IPS DF 6.9 (cell line): ENCODE results near the gene ACOD1.

Experiments used
- DNase-seq: peaks from one replicate; pipeline ENCODE4 v3.0.0-alpha.2; 2013; ENCODE audit warnings: low read depth, low spot score
- H3K27ac ChIP-seq: one replicate; pipeline ENCODE4 v1.5.1; 2013; ENCODE audit warnings: low read length, control low read depth
- H3K27me3 ChIP-seq: 2 replicates; pipeline ENCODE4 v1.6.1; 2013; ENCODE audit warnings: mild to moderate bottlenecking, low read length; ENCODE audit not compliant: control insufficient read depth, insufficient read depth
- H3K36me3 ChIP-seq: 2 replicates; pipeline ENCODE4 v1.6.1; 2013; ENCODE audit warnings: low read length; ENCODE audit not compliant: control insufficient read depth, insufficient read depth
- H3K4me1 ChIP-seq: 2 replicates; pipeline ENCODE4 v1.6.1; 2013; ENCODE audit warnings: low read length; ENCODE audit not compliant: control insufficient read depth, insufficient read depth
- H3K4me3 ChIP-seq: 2 replicates; pipeline ENCODE4 v1.5.1; 2013; ENCODE audit warnings: mild to moderate bottlenecking, low read length
- H3K9me3 ChIP-seq: 2 replicates; pipeline ENCODE4 v1.6.1; 2013; ENCODE audit warnings: low read length, inconsistent platforms; ENCODE audit not compliant: control insufficient read depth, insufficient read depth
- WGBS: extraction: QIAGEN DNeasy Blood & Tissue Kit; methylation state at CpG from one replicate; pipeline ENCODE4 v1.1.7; 2013; ENCODE audit warnings: mixed read lengths, missing lambda C conversion rate; ENCODE audit not compliant: insufficient read length, insufficient coverage; 5-methylcytosine and 5-hydroxymethylcytosine counted together

Gene ACOD1

GRCh38 chr13:76969488-76970365 is 21.4 kb downstream of the ACOD1 start:
- Histone ChIP-seq H3K27me3 (no peaks in the 10 kb centered on the region), H3K36me3 (no peaks in the 10 kb centered on the region), H3K9me3 (no peaks in the 10 kb centered on the region), H3K4me3 (no peak overlapping the region), H3K4me1 (no peaks in the 10 kb centered on the region), H3K27ac (no peak overlapping the region)
- no CpG with 5 or more reads among the region's 5 CpGs for WGBS
- DNase-seq = no peak

- H3K9me3 ChIP-seq = no peaks in the 10 kb centered on the region
- DNase-seq = no peak
- H3K4me3 ChIP-seq = no peak overlapping the region
- no peak overlapping the region for H3K27ac ChIP-seq
- WGBS = no CpG with 5 or more reads among the region's 3 CpGs
- no peaks in the 10 kb centered on the region for H3K4me1 ChIP-seq
- H3K27me3 ChIP-seq = no peaks in the 10 kb centered on the region
- H3K36me3 ChIP-seq = no peaks in the 10 kb centered on the region
These were observed 22.9 kb downstream of the ACOD1 start for GRCh38 chr13:76971215-76971614.

GRCh38 chr13:76971851-76972829 is 23.8 kb downstream of the ACOD1 start:
- Histone ChIP-seq H3K9me3 (no peaks in the 10 kb centered on the region), H3K4me1 (no peaks in the 10 kb centered on the region), H3K27me3 (no peaks in the 10 kb centered on the region), H3K4me3 (no peak overlapping the region), H3K27ac (no peak overlapping the region), H3K36me3 (no peaks in the 10 kb centered on the region)
- WGBS = no CpG with 5 or more reads among the region's 19 CpGs
- no peak for DNase-seq

- no peak overlapping the region for H3K4me3 ChIP-seq
These were observed 25.8 kb downstream of the ACOD1 start for GRCh38 chr13:76973920-76974617.

GRCh38 chr13:76974618-76974975 is 26.3 kb downstream of the ACOD1 start:
- Histone ChIP-seq H3K4me1 (no peaks in the 10 kb centered on the region), H3K36me3 (no peaks in the 10 kb centered on the region), H3K9me3 (no peaks in the 10 kb centered on the region; the same call in 1 of the 2 replicates), H3K27me3 (no peaks in the 10 kb centered on the region), H3K27ac (no peak overlapping the region), H3K4me3 (no peak overlapping the region)
- no peak for DNase-seq
- WGBS = no CpG with 5 or more reads among the region's 3 CpGs

More at GRCh38 chr13:76973920-76974617, 25.8 kb downstream of the ACOD1 start:
- Histone ChIP-seq H3K4me1 (no peaks in the 10 kb centered on the region), H3K9me3 (no peaks in the 10 kb centered on the region; the same call in 1 of the 2 replicates), H3K27me3 (no peaks in the 10 kb centered on the region), H3K36me3 (no peaks in the 10 kb centered on the region), H3K27ac (no peak overlapping the region)
- DNase-seq = no peak
- WGBS = no CpG with 5 or more reads among the region's 6 CpGs

GRCh38 chr13:76975863-76976262 is 27.6 kb downstream of the ACOD1 start:
- H3K36me3 ChIP-seq = no peaks in the 10 kb centered on the region
- no peaks in the 10 kb centered on the region for H3K4me1 ChIP-seq
- no peak for DNase-seq
- no peak overlapping the region for H3K4me3 ChIP-seq
- no peak overlapping the region for H3K27ac ChIP-seq
- H3K9me3 ChIP-seq = no peaks in the 10 kb centered on the region; the same call in 1 of the 2 replicates
- no peaks in the 10 kb centered on the region for H3K27me3 ChIP-seq
- no CpG with 5 or more reads among the region's 6 CpGs for WGBS

GRCh38 chr13:76976490-76976889 is 28.2 kb downstream of the ACOD1 start:
- no peak for DNase-seq
- no peak overlapping the region for H3K4me3 ChIP-seq
- H3K27ac ChIP-seq = no peak overlapping the region
- no peaks in the 10 kb centered on the region for H3K36me3 ChIP-seq
- no peaks in the 10 kb centered on the region for H3K27me3 ChIP-seq
- WGBS = no CpG with 5 or more reads among the region's 8 CpGs
- no peaks in the 10 kb centered on the region for H3K4me1 ChIP-seq
- no peaks in the 10 kb centered on the region; the same call in 1 of the 2 replicates for H3K9me3 ChIP-seq

- no peak overlapping the region for H3K4me3 ChIP-seq
- no peaks in the 10 kb centered on the region for H3K4me1 ChIP-seq
- no peaks in the 10 kb centered on the region for H3K27me3 ChIP-seq
- DNase-seq = no peak
- H3K9me3 ChIP-seq = no peaks in the 10 kb centered on the region; the same call in 1 of the 2 replicates
- H3K36me3 ChIP-seq = no peaks in the 10 kb centered on the region
- WGBS = no CpG with 5 or more reads among the region's 5 CpGs
- H3K27ac ChIP-seq = no peak overlapping the region
These were observed 28.6 kb downstream of the ACOD1 start for GRCh38 chr13:76976929-76977328.

GRCh38 chr13:76980075-76980718 is 31.9 kb downstream of the ACOD1 start:
- H3K27me3 ChIP-seq = no peaks in the 10 kb centered on the region
- no CpG with 5 or more reads among the region's 34 CpGs for WGBS
- no peaks in the 10 kb centered on the region; the same call in 1 of the 2 replicates for H3K9me3 ChIP-seq
- H3K4me1 ChIP-seq = no peaks in the 10 kb centered on the region
- no peak overlapping the region for H3K27ac ChIP-seq
- no peak for DNase-seq
- H3K4me3 ChIP-seq = no peak overlapping the region
- no peaks in the 10 kb centered on the region for H3K36me3 ChIP-seq
